ENCODE data around the gene CAPN8. TPM values are rescaled to one million over a fixed set of nuclear protein-coding genes. Genes with fewer than 3 reads are reported as not detected.

Gene CAPN8
- polyA plus RNA-seq, 1 of the 3 experiments (the other 2 are of a cell fraction) = not detected

- H3K4me1 ChIP-seq (ENCODE audit: control insufficient read depth in 1 of 2, insufficient read depth in 2 of 2, low read depth in 1 of 2, low read length in 1 of 2) = peaks cover 0 to 2% of the 10 kb centered on the region in 2 experiments; a peak in 1 of 4 replicates
- no peak overlapping the region for H3K4me2 ChIP-seq
- H4K20me1 ChIP-seq (ENCODE audit: insufficient read depth) = no peaks in the 10 kb centered on the region
- ChIA-PET CTCF (interaction anchor here (0.8 to 0.9 kb wide), 3 partner anchors 168 to 393 kb away, joined by 3 to 4 read pairs (median 4); no protein-coding TSS in a partner anchor), POLR2A (no interaction called here)
- H3K27me3 ChIP-seq (ENCODE audit: insufficient read depth) = peaks cover 14% of the 10 kb centered on the region
- H3K4me3 ChIP-seq (ENCODE audit: low read depth in 2 of 2, low read length in 1 of 2) = no peak overlapping the region
- peak; percentile 23 for DNase-seq
- no peak overlapping the region for H2AFZ ChIP-seq (ENCODE audit: low read depth)
- H3K27ac ChIP-seq (ENCODE audit: low read depth in 2 of 2, low read length in 1 of 2) = no peak overlapping the region
- TF ChIP-seq GATA2 (CRISPR knock-in tag; IDR thresholded peaks at IDR 0.05) (no peak), EP300 (IDR thresholded peaks at IDR 0.05; ENCODE audit: borderline replicate concordance in 1 of 2, low read depth in 1 of 2, low read length in 1 of 2) (no peak), RXRA (IDR thresholded peaks at IDR 0.05; ENCODE audit: borderline replicate concordance, low read depth) (no peak), SMC3 (IDR thresholded peaks at IDR 0.05; ENCODE audit: low read depth, low read length) (no peak), NRF1 (IDR thresholded peaks at IDR 0.05; ENCODE audit: low read depth, low read length) (no peak), REST (IDR thresholded peaks at IDR 0.05; ENCODE audit: low read depth, low read length) (no peak), FOXM1 (IDR thresholded peaks at IDR 0.05; ENCODE audit: low read depth) (no peak), PBX3 (IDR thresholded peaks at IDR 0.05) (no peak), ELF1 (IDR thresholded peaks at IDR 0.05) (no peak), TEAD4 (IDR thresholded peaks at IDR 0.05; ENCODE audit: borderline replicate concordance, insufficient read depth) (no peak), USF1 (IDR thresholded peaks at IDR 0.05; ENCODE audit: borderline replicate concordance, low read depth) (no peak), GABPA (IDR thresholded peaks at IDR 0.05; ENCODE audit: low read depth) (no peak), USF2 (IDR thresholded peaks at IDR 0.05; ENCODE audit: borderline replicate concordance, low read depth, low read length) (no peak), JUND (IDR thresholded peaks at IDR 0.05) (no peak), IRF3 (IDR thresholded peaks at IDR 0.05; ENCODE audit: low read depth, low read length) (no peak), MXI1 (IDR thresholded peaks at IDR 0.05; ENCODE audit: low read depth, low read length) (no peak), CTCF (IDR thresholded peaks at IDR 0.05) (no peak), SIN3A (IDR thresholded peaks at IDR 0.05; ENCODE audit: borderline replicate concordance, low read depth, low read length) (no peak), ZBTB33 (IDR thresholded peaks at IDR 0.05; ENCODE audit: borderline replicate concordance, low read depth) (no peak), YY1 (IDR thresholded peaks at IDR 0.05; ENCODE audit: low read depth) (no peak)
- H3K36me3 ChIP-seq (replicated peaks in 1 of 2; ENCODE audit: control insufficient read depth in 1 of 2, insufficient read depth in 2 of 2, low read length in 1 of 2) = no peaks in the 10 kb centered on the region
- WGBS (ENCODE audit: low lambda C conversion rate) = 22% methylated on average over 5 of the region's 7 CpGs
- H3K9me3 ChIP-seq = no peaks in the 10 kb centered on the region
- no peaks in the 10 kb centered on the region for H3K79me2 ChIP-seq (ENCODE audit: insufficient read depth)
- H3K9me2 ChIP-seq = no peaks in the 10 kb centered on the region
- no peak overlapping the region for H3K9ac ChIP-seq
- no peaks in the 10 kb centered on the region for H3F3A ChIP-seq (replicated peaks; ENCODE audit: insufficient read depth)
These were observed 149.6 kb downstream of the CAPN8 start for GRCh38 chr1:223515926-223516325.

Measured in SK-N-SH (cell line).